ENCODE results near the gene IGFALS.
A peak's percentile ranks its signal among the peaks of the same experiment; 100 is the strongest.

Gene IGFALS

DNA sequence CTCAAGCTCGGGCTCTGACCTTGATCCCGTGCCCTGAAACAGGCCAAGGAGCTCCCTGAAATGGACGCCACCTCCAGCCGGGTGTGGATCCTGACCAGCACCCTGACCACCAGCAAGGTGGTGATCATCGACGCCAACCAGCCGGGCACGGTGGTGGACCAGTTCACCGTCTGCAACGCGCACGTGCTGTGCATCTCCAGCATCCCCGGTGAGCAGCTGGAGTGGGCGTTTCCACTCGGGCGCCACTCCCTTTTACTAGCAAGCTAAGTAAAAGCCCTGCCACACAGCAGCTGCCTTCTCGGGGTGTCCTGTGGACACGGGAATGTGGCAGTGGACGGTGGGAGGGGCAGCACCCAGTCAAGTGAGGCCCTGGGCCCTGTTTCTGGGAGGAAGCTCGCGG, 28.5 kb downstream of the IGFALS start:
- no peak overlapping the region for H3K4me3 ChIP-seq (replicated peaks in 1 of 2; ENCODE audit: low read depth in 2 of 2, low read length in 2 of 2)
- no peak for DNase-seq (ENCODE audit: low read depth in 2 of 2)
- no peak for TF ChIP-seq CTCF (IDR thresholded peaks at IDR 0.05; ENCODE audit: low read depth, low read length)

GRCh38 chr16:1763521-1764511, 29.7 kb downstream of the IGFALS start:
- peak; percentile 35 for TF ChIP-seq CTCF (IDR thresholded peaks at IDR 0.05; ENCODE audit: low read depth, low read length)
- no peak overlapping the region for H3K4me3 ChIP-seq (replicated peaks in 1 of 2; ENCODE audit: low read depth in 2 of 2, low read length in 2 of 2)
- DNase-seq (ENCODE audit: low read depth in 2 of 2): peak; percentile 24 to 32

GRCh38 chr16:1762879-1763520, 30.5 kb downstream of the IGFALS start:
- DNase-seq (ENCODE audit: low read depth in 2 of 2): no peak
- H3K4me3 ChIP-seq (replicated peaks in 1 of 2; ENCODE audit: low read depth in 2 of 2, low read length in 2 of 2): no peak overlapping the region
- TF ChIP-seq CTCF (IDR thresholded peaks at IDR 0.05; ENCODE audit: low read depth, low read length): no peak

- H3K4me3 ChIP-seq (replicated peaks in 1 of 2; ENCODE audit: low read depth in 2 of 2, low read length in 2 of 2): no peak overlapping the region
- no peak for TF ChIP-seq CTCF (IDR thresholded peaks at IDR 0.05; ENCODE audit: low read depth, low read length)
- no peak for DNase-seq (ENCODE audit: low read depth in 2 of 2)
Observed at GRCh38 chr16:1762196-1762878, 31.2 kb downstream of the IGFALS start.

DNA sequence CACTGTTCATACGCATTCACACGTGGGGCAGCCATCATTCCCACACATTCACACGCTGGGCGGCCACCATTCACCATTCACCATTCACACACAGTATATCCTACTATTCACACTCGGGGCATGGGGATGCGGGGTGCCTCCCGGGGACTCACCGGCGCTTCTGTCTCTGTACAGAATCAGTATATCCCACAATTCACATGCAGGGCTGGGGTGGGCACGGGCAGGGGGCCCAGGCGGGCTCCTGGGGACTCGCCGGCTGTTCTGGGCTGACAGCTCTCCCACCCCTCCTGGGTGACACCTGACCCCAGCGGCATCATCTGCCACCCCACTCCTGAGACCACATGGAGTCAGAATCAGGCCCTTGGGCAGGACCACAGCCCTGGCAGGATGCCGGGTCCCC, 31.8 kb downstream of the IGFALS start:
- DNase-seq (ENCODE audit: low read depth in 2 of 2): no peak
- TF ChIP-seq CTCF (IDR thresholded peaks at IDR 0.05; ENCODE audit: low read depth, low read length): no peak
- H3K4me3 ChIP-seq (replicated peaks in 1 of 2; ENCODE audit: low read depth in 2 of 2, low read length in 2 of 2): no peak overlapping the region

GRCh38 chr16:1760911-1761310, 32.6 kb downstream of the IGFALS start:
- no peak for TF ChIP-seq CTCF (IDR thresholded peaks at IDR 0.05; ENCODE audit: low read depth, low read length)
- no peak overlapping the region for H3K4me3 ChIP-seq (replicated peaks in 1 of 2; ENCODE audit: low read depth in 2 of 2, low read length in 2 of 2)
- DNase-seq (ENCODE audit: low read depth in 2 of 2): no peak

Measured in cardiac fibroblast (primary cell).